Tibial nerve (tissue), 3 donors: ENCODE results near the gene CNKSR1.

Source experiments
- POLR2A ChIP-seq, 2 donors: fragments of 450-650 bp; IDR thresholded peaks; one replicate each; pipeline ENCODE4 v1.6.1; 2017; ENCODE audit warnings: antibody characterized with exemption in 2 of 2, mild to moderate bottlenecking in 2 of 2, moderate library complexity in 2 of 2
- TF ChIP-seq, protein P1 (sequence below), 5 experiments: fragments of 200-600 bp in 3 of 5; fragments of 450-650 bp in 2 of 5; sonication (generic) in 3 of 5; IDR thresholded peaks; one replicate each; pipeline ENCODE4 v1.5.1; 2016 to 2019; ENCODE audit warnings: antibody characterized with exemption in 5 of 5, mild to moderate bottlenecking in 3 of 5, moderate library complexity in 2 of 5

DNA sequence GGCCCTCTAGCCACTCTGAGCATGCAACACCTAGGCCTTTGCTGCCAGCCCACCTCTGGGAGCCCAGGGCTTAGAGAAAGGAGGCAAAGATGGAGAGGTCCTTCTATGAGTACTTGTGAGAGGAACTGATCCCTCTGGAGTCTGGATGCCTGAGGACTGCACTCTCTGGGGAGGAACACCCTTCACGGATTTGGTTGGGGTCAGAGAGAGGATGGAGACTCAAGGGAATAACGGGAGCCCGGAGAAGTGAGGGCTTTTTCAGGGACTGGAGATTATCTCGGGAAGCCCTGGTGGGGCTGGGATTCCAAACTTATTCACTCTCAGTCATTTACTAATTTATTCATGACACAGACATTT is 8.1 kb upstream of the CNKSR1 start:
- TF ChIP-seq, protein P1, sequence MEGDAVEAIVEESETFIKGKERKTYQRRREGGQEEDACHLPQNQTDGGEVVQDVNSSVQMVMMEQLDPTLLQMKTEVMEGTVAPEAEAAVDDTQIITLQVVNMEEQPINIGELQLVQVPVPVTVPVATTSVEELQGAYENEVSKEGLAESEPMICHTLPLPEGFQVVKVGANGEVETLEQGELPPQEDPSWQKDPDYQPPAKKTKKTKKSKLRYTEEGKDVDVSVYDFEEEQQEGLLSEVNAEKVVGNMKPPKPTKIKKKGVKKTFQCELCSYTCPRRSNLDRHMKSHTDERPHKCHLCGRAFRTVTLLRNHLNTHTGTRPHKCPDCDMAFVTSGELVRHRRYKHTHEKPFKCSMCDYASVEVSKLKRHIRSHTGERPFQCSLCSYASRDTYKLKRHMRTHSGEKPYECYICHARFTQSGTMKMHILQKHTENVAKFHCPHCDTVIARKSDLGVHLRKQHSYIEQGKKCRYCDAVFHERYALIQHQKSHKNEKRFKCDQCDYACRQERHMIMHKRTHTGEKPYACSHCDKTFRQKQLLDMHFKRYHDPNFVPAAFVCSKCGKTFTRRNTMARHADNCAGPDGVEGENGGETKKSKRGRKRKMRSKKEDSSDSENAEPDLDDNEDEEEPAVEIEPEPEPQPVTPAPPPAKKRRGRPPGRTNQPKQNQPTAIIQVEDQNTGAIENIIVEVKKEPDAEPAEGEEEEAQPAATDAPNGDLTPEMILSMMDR (IDR thresholded peaks at IDR 0.05): no peak
- no peak for TF ChIP-seq POLR2A (IDR thresholded peaks at IDR 0.05)
